Progenitor cell of endocrine pancreas (in vitro differentiated cells): ENCODE data around the gene PTPRT. TPM values are rescaled to one million over a fixed set of nuclear protein-coding genes. Genes with fewer than 3 reads are reported as not detected.

Source experiments
- DNase-seq: peaks from one replicate; pipeline ENCODE4 v3.0.0; 2021; ENCODE audit warnings: low spot score; ENCODE audit not compliant: unreplicated experiment
- H3K27ac Mint-ChIP-seq: 2 replicates; pipeline ENCODE4 v1.8.0; 2021; ENCODE audit warnings: mild to moderate bottlenecking, moderate library complexity, mixed read lengths
- H3K27me3 Mint-ChIP-seq: 2 replicates; pipeline ENCODE4 v1.8.0; 2021; ENCODE audit warnings: mixed read lengths
- H3K36me3 Mint-ChIP-seq: 2 replicates; pipeline ENCODE4 v1.8.0; 2022; ENCODE audit warnings: mixed read lengths; ENCODE audit not compliant: insufficient read depth
- H3K4me1 Mint-ChIP-seq: 2 replicates; pipeline ENCODE4 v1.8.0; 2021; ENCODE audit warnings: low read depth, mixed read lengths
- H3K4me3 Mint-ChIP-seq: 2 replicates; pipeline ENCODE4 v1.8.0; 2021; ENCODE audit warnings: low read depth, mild to moderate bottlenecking, moderate library complexity, mixed read lengths
- H3K9me3 Mint-ChIP-seq: 2 replicates; pipeline ENCODE4 v1.8.0; 2021; ENCODE audit warnings: low read depth, mixed read lengths
- total RNA-seq: library from RNA; stranded (reverse); gene quantifications from 2 replicates; pipeline ENCODE4 v1.2.1, GENCODE V29; 2021
- TF ChIP-seq, protein P1 (sequence below): fragments of 200-600 bp; sonication (generic); IDR thresholded peaks from one replicate; pipeline ENCODE4 v1.5.0; 2021; ENCODE audit warnings: antibody characterized with exemption, mild to moderate bottlenecking; ENCODE audit not compliant: unreplicated experiment

PTPRT gene
- total RNA-seq, 1 donor from 2014 or later = 65.9 TPM

DNA sequence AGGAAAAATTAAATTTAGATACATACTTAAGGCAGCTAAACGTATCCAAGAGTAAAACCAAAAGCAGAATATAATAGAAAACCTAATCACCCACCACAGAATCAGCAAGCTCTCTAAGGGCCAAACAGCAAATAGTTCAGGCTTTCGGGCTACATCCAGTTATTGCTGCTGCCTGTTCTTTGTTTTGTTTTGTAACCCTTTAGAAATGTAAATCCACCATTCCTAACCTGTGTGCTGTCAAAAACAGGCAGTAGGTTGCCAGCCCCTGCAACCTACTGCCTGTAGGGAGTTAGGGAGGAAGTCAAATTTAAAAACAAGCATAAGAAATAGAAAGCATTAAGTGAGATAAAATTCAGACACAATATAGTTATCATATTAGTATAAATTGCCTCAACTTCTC is 225.9 kb downstream of the PTPRT start:
- H3K9me3 Mint-ChIP-seq = peaks cover 19% of the 10 kb centered on the region
- H3K36me3 Mint-ChIP-seq = peaks cover 11% of the 10 kb centered on the region
- no peak for DNase-seq
- peaks cover 27% of the 10 kb centered on the region for H3K4me1 Mint-ChIP-seq
- no peak overlapping the region for H3K4me3 Mint-ChIP-seq
- TF ChIP-seq, protein P1, sequence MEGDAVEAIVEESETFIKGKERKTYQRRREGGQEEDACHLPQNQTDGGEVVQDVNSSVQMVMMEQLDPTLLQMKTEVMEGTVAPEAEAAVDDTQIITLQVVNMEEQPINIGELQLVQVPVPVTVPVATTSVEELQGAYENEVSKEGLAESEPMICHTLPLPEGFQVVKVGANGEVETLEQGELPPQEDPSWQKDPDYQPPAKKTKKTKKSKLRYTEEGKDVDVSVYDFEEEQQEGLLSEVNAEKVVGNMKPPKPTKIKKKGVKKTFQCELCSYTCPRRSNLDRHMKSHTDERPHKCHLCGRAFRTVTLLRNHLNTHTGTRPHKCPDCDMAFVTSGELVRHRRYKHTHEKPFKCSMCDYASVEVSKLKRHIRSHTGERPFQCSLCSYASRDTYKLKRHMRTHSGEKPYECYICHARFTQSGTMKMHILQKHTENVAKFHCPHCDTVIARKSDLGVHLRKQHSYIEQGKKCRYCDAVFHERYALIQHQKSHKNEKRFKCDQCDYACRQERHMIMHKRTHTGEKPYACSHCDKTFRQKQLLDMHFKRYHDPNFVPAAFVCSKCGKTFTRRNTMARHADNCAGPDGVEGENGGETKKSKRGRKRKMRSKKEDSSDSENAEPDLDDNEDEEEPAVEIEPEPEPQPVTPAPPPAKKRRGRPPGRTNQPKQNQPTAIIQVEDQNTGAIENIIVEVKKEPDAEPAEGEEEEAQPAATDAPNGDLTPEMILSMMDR = no peak
- peak overlapping the region; percentile 33 for H3K27ac Mint-ChIP-seq
- no peaks in the 10 kb centered on the region for H3K27me3 Mint-ChIP-seq

DNA sequence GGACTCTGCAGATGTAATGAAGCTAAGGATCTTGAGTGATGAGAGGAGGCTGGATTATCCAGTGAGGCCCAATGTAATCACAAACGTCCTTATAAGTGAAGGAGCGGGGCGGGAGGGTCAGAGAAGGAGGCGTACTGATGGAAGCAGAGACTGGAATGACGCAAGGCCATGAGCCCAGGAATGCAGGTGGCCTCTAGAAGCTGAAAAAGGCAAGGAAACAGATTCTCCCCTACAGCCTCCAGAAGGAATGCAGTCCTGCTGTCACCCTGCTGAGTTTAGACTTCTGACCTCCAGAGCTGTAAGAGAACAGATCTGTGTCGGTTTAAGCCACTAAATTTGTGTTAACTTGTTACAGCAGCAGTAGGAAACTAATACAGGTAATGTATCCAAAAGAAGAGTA is 227.9 kb downstream of the PTPRT start:
- Mint-ChIP-seq H3K4me3 (no peak overlapping the region), H3K27ac (peak overlapping the region; percentile 74), H3K4me1 (peaks cover 40% of the 10 kb centered on the region), H3K36me3 (peaks cover 5% of the 10 kb centered on the region), H3K27me3 (no peaks in the 10 kb centered on the region), H3K9me3 (peaks cover 12% of the 10 kb centered on the region)
- DNase-seq = no peak
- TF ChIP-seq, protein P1 = no peak

GRCh38 chr20:42959996-42960395 is 229.7 kb downstream of the PTPRT start:
- TF ChIP-seq, protein P1 = no peak
- Mint-ChIP-seq H3K4me3 (no peak overlapping the region), H3K4me1 (peaks cover 50% of the 10 kb centered on the region), H3K9me3 (peaks cover 4% of the 10 kb centered on the region), H3K27me3 (no peaks in the 10 kb centered on the region), H3K36me3 (peaks cover 5% of the 10 kb centered on the region), H3K27ac (peak overlapping the region; percentile 14)
- DNase-seq = no peak

DNA sequence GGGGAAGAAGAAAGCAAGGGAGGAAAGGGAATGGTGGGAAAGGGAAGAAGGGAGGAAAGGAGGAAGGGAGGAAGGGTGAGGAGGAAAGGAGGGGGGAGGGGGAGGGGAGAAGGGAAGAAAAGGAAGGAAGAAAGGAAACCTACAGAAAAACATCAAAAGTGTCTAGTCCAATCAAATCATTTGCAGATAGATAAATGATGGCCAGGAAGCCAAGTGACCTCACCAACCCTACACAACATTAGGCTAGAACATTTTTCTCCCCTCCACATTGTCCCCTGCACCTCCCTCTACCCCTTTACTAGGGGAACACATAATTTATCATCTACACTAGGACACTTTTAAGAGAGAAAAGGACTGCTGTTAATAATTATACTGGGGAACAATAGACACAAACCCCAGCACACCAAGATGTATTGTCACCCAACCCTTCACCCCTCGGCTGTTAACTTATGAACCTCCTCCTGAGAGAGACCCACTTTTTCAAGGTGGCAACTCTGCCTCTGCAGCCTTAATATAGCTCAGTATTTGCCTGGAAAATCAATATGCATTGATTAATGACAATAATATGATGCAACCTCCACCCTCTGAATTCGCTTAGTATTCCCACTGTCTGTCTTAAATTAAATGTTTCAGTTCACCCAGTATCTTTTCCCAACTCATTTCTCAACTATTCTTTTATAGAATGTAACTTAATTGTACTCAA is 231.2 kb downstream of the PTPRT start:
- Mint-ChIP-seq H3K27me3 (no peaks in the 10 kb centered on the region), H3K36me3 (peaks cover 5% of the 10 kb centered on the region), H3K4me1 (peaks cover 57% of the 10 kb centered on the region), H3K27ac (peak overlapping the region; percentile 94), H3K9me3 (peaks cover 4% of the 10 kb centered on the region), H3K4me3 (no peak overlapping the region)
- TF ChIP-seq, protein P1 = no peak
- no peak for DNase-seq

- no peaks in the 10 kb centered on the region for H3K27me3 Mint-ChIP-seq
- TF ChIP-seq, protein P1 = no peak
- H3K9me3 Mint-ChIP-seq = peaks cover 4% of the 10 kb centered on the region
- DNase-seq = no peak
- H3K36me3 Mint-ChIP-seq = peaks cover 5% of the 10 kb centered on the region
- H3K4me1 Mint-ChIP-seq = peaks cover 57% of the 10 kb centered on the region
- peak overlapping the region; percentile 95 for H3K27ac Mint-ChIP-seq
- H3K4me3 Mint-ChIP-seq = no peak overlapping the region
Observed at GRCh38 chr20:42957704-42958095, 232.0 kb downstream of the PTPRT start.
